ENCODE results near the gene ABCA5.

GRCh38 chr17:69323806-69324205 is 3.1 kb downstream of the ABCA5 start:
- no peak for TF ChIP-seq CTCF (CRISPR knock-in tag; IDR thresholded peaks at IDR 0.05)
- no peak for TF ChIP-seq NFYB (CRISPR knock-in tag; IDR thresholded peaks at IDR 0.05)
- TF ChIP-seq HMGXB4 (CRISPR knock-in tag; IDR thresholded peaks at IDR 0.05; ENCODE audit: borderline replicate concordance in 1 of 2, low read depth in 1 of 2) = no peak
- TF ChIP-seq TEF (CRISPR knock-in tag; IDR thresholded peaks at IDR 0.05) = no peak
- TF ChIP-seq ZBTB34 (CRISPR knock-in tag; IDR thresholded peaks at IDR 0.05) = no peak
- no peak for TF ChIP-seq EP300 (IDR thresholded peaks at IDR 0.05; ENCODE audit: low read depth in 2 of 2, low read length in 2 of 2)
- TF ChIP-seq EP300 (CRISPR knock-in tag; IDR thresholded peaks at IDR 0.05; ENCODE audit: borderline replicate concordance) = no peak
- TF ChIP-seq TCF7L2 (IDR thresholded peaks at IDR 0.05; ENCODE audit: low read depth, low read length) = no peak
- TF ChIP-seq ZBTB20 (CRISPR knock-in tag; IDR thresholded peaks at IDR 0.05; ENCODE audit: borderline replicate concordance, low read depth) = no peak
- TF ChIP-seq ZBTB37 (CRISPR knock-in tag; IDR thresholded peaks at IDR 0.05) = no peak
- no peak for TF ChIP-seq FOXK2 (IDR thresholded peaks at IDR 0.05)
- TF ChIP-seq ZNF121 (CRISPR knock-in tag; IDR thresholded peaks at IDR 0.05) = no peak
- no peak for TF ChIP-seq ZNF605 (CRISPR knock-in tag; IDR thresholded peaks at IDR 0.05)
